K562 (cell line): ENCODE measurements around the gene PADI4. TPM values are rescaled to one million over a fixed set of nuclear protein-coding genes. Genes with fewer than 3 reads are reported as not detected.

Experiments used
- ATAC-seq: fragments of 200-7000 bp; cut with Tn5 transposase; 3 replicates; pipeline ENCODE4 v1.9.1; 2020; ENCODE audit warnings: moderate library complexity
- BruUV-seq: library from RNA; stranded (reverse); fragments of 400-500 nt; replicated peaks from 2 replicates; lab custom pipeline; 2021; lab: Mats Ljungman, UMichigan
- CTCF ChIA-PET: fragments of 300-600 bp; formaldehyde crosslinking; extraction: SDS; loops from one replicate; lab custom pipeline; 2021; ENCODE audit warnings: low intra/inter-chr PET ratio; lab: Yijun Ruan, JAX
- POLR2A ChIA-PET: fragments of 300-600, 350-650 bp; sonication (Branson Sonifier 250); formaldehyde crosslinking; extraction: SDS; loops from one replicate; lab custom pipeline; 2021; ENCODE audit warnings: antibody characterized with exemption, inconsistent platforms; lab: Yijun Ruan, JAX
- DNase-seq, 4 experiments: peaks; one replicate each; pipeline versions ENCODE4 v3.0.0 to v3.0.0-alpha.2; 2011 to 2018; ENCODE audit warnings: low spot score in 3 of 4, mixed read lengths in 3 of 4; ENCODE audit errors: extremely low read depth in 1 of 4
- FAIRE-seq: peaks from 2 replicates; lab custom pipeline; 2011; peaks lifted over from hg19 to GRCh38; lab: Jason Lieb, UNC
- H2AFZ ChIP-seq: 2 replicates; pipeline ENCODE4 v1.6.0; 2011; ENCODE audit warnings: low read depth, low read length, control low read depth, inconsistent platforms
- H3K27ac ChIP-seq: fragments of 200-600 bp; 3 replicates; pipeline ENCODE4 v1.8.0; 2011; ENCODE audit warnings: low read depth, mild to moderate bottlenecking, control low read depth, inconsistent platforms, low read length, moderate library complexity, mixed read lengths; ENCODE audit errors: extremely low read depth
- H3K27me3 ChIP-seq, 2 experiments: fragments of 300-600 bp in 1 of 2; 2 replicates in 1 of 2; 3 replicates in 1 of 2; pipeline versions ENCODE4 v1.6.0 to v1.8.0; 2011; ENCODE audit warnings: inconsistent platforms in 2 of 2, low read length in 2 of 2, mild to moderate bottlenecking in 1 of 2, mixed read lengths in 1 of 2, moderate library complexity in 1 of 2; ENCODE audit not compliant: control insufficient read depth in 2 of 2, insufficient read depth in 2 of 2
- H3K36me3 ChIP-seq: fragments of 300-600 bp; 3 replicates; pipeline ENCODE4 v1.8.0; 2011; ENCODE audit warnings: mild to moderate bottlenecking, low read length, inconsistent platforms; ENCODE audit not compliant: control insufficient read depth, insufficient read depth
- H3K4me1 ChIP-seq, 2 experiments: fragments of 200-600 bp in 1 of 2; replicated peaks in 1 of 2; 2 replicates in 1 of 2; 3 replicates in 1 of 2; pipeline versions ENCODE4 v1.5.1 to v1.8.0; 2011; ENCODE audit warnings: inconsistent platforms in 2 of 2, low read length in 2 of 2, mild to moderate bottlenecking in 1 of 2, mixed read lengths in 1 of 2, moderate library complexity in 1 of 2; ENCODE audit not compliant: control insufficient read depth in 2 of 2, insufficient read depth in 2 of 2
- H3K4me2 ChIP-seq: 2 replicates; pipeline ENCODE4 v1.6.1; 2011; ENCODE audit warnings: low read length, control low read depth, inconsistent platforms, mixed read lengths; ENCODE audit not compliant: insufficient read depth
- H3K4me3 ChIP-seq: fragments of 200-600 bp; sonication (generic), shearing (Covaris generic); 2 replicates; pipeline ENCODE4 v1.5.1; 2016; ENCODE audit warnings: control low read depth, inconsistent platforms
- H3K79me2 ChIP-seq: fragments of 200-600 bp; 3 replicates; pipeline ENCODE4 v1.8.0; 2011; ENCODE audit warnings: low read length, inconsistent platforms; ENCODE audit not compliant: control insufficient read depth, insufficient read depth
- H3K9ac ChIP-seq, 2 experiments: 2 replicates each; pipeline versions ENCODE4 v1.6.0 to v1.6.1; 2011; ENCODE audit warnings: low read depth in 2 of 2, low read length in 2 of 2, control low read depth in 1 of 2, inconsistent platforms in 1 of 2, mild to moderate bottlenecking in 1 of 2, mixed read lengths in 1 of 2; ENCODE audit not compliant: insufficient read depth in 1 of 2
- H3K9me1 ChIP-seq: one replicate; pipeline ENCODE4 v1.6.0; 2011; ENCODE audit warnings: inconsistent platforms, mild to moderate bottlenecking, low read length, moderate library complexity; ENCODE audit not compliant: control insufficient read depth, insufficient read depth
- H3K9me3 ChIP-seq: replicated peaks from 2 replicates; pipeline ENCODE4 v1.5.1; 2011; ENCODE audit warnings: low read depth, low read length, inconsistent platforms; ENCODE audit not compliant: control insufficient read depth, insufficient read depth
- H4K20me1 ChIP-seq: replicated peaks from 2 replicates; pipeline ENCODE4 v1.6.1; 2011; ENCODE audit warnings: low read length, inconsistent platforms, mixed read lengths; ENCODE audit not compliant: control insufficient read depth, insufficient read depth
- BDP1 ChIP-seq: IDR thresholded peaks from 3 replicates; pipeline ENCODE4 v1.6.1; 2011; ENCODE audit not compliant: insufficient read length, insufficient read depth
- ESRRB ChIP-seq: fragments of 250-450 bp; sonication (Bioruptor Pico); IDR thresholded peaks from 2 replicates; pipeline ENCODE4 v1.5.0; 2020; ENCODE audit warnings: mild to moderate bottlenecking, moderate library complexity, borderline replicate concordance
- NBN ChIP-seq: fragments of 450-650 bp; IDR thresholded peaks from 2 replicates; pipeline ENCODE4 v1.6.1; 2016; ENCODE audit warnings: low read depth, mild to moderate bottlenecking
- NFRKB ChIP-seq: fragments of 450-650 bp; IDR thresholded peaks from 2 replicates; pipeline ENCODE4 v1.6.1; 2016; ENCODE audit warnings: low read depth
- POLR2A ChIP-seq: fragments of 450-650 bp; conservative IDR thresholded peaks from 2 replicates; pipeline ENCODE4 v1.6.1; 2016
- RFX5 ChIP-seq: IDR thresholded peaks from 2 replicates; pipeline ENCODE4 v1.6.1; 2011; ENCODE audit warnings: low read depth, mild to moderate bottlenecking, improper control_type of control experiment, low read length
- STAT5B ChIP-seq: fragments of 250-450 bp; sonication (Bioruptor Pico); IDR thresholded peaks from 2 replicates; pipeline ENCODE4 v1.8.0; 2021; ENCODE audit warnings: mild to moderate bottlenecking, inconsistent platforms
- TAL1 ChIP-seq: fragments of 450-650 bp; IDR thresholded peaks from 2 replicates; pipeline ENCODE4 v1.6.1; 2016; ENCODE audit warnings: mild to moderate bottlenecking
- ZFP36 ChIP-seq: fragments of 150-350 bp; IDR thresholded peaks from 2 replicates; pipeline ENCODE4 v1.6.1; 2018; ENCODE audit warnings: low read length, low read depth; ENCODE audit not compliant: partially characterized antibody
- WGBS: fragments of 100-300 bp; shearing (Covaris generic); methylation state at CpG from one replicate; pipeline ENCODE4 v1.1.6; 2016; ENCODE audit warnings: low coverage, mixed read lengths; ENCODE audit not compliant: insufficient coverage; ENCODE audit errors: missing lambda C conversion rate; 5-methylcytosine and 5-hydroxymethylcytosine counted together
- in situ Hi-C: fragments of 300-500 bp; cut with MboI; formaldehyde crosslinking; loops from 4 replicates; pipeline ENCODE4 v1.15.0; 2018; ENCODE audit warnings: inconsistent platforms, mixed read lengths
- intact Hi-C: fragments of 100-400 bp; cut with micrococcal nuclease; formaldehyde crosslinking; loops from 2 replicates; pipeline ENCODE4 v1.14.2; 2022
- polyA plus RNA-seq, 8 experiments: library from polyadenylated mRNA; depleted of rRNA in 4 of 8; stranded (reverse) in 5 of 8; unstranded in 3 of 8; fragments of >200 nt; fragmentation: Nextera tagmentation in 2 of 8; fragmentation: Illumina TruSeq in 1 of 8; extraction: Ambion mirVana in 2 of 8; extraction: Trizol in 1 of 8; gene quantifications; 2 replicates each; pipeline versions ENCODE4 v1.2.1 to v1.2.3, GENCODE V29; 2011 to 2014; ENCODE audit warnings: inconsistent platforms in 1 of 8, missing spikeins in 1 of 8
- total RNA-seq, 7 experiments: library from RNA; depleted of rRNA in 6 of 7; stranded (reverse); fragments of >200 nt in 6 of 7; fragmentation: Illumina TruSeq in 2 of 7; extraction: Trizol in 2 of 7; gene quantifications; 2 replicates each; pipeline versions ENCODE4 v1.2.1 to v1.2.3, GENCODE V29; 2011 to 2021; ENCODE audit warnings: low replicate concordance in 1 of 7
- TF ChIP-seq, protein P1 (sequence below), 2 experiments: fragments of 450-650 bp; formaldehyde crosslinking in 1 of 2; IDR thresholded peaks; 2 replicates each; pipeline versions ENCODE4 v1.4.0 to v1.6.1; 2014 to 2020; ENCODE audit warnings: mild to moderate bottlenecking in 2 of 2, borderline replicate concordance in 1 of 2, low read depth in 1 of 2

Gene PADI4
- total and polyA plus RNA-seq, 9 of the 15 experiments (the other 6 are each of a cell fraction or from before 2014, with no cell fraction given): 0.22 to 0.33 TPM; not detected in 7

DNA sequence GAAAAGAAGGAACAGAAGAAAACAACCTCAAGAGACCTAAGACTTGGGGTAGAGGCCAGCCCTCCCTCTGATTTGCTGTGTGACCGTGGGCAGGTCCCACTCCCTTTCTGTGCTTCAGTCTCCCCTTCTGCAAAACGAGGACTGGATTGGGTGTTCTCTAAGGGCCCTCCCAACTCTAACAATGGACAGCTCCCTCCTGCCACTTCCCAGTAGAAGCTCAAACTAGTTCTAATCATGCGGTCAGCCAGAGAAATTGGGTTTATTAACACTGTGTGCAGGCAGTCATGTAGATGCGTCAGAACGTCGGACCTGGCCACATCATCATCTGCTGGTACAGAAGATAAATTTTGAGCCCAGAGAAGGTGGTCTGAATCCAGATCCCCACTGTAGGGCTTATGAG, 1.6 kb upstream of the PADI4 start:
- H3K36me3 ChIP-seq: no peaks in the 10 kb centered on the region
- no peaks in the 10 kb centered on the region for H3K79me2 ChIP-seq
- ChIA-PET POLR2A (interaction anchor here (0.8 kb wide), 1 partner anchor 18 kb away, joined by 3 read pairs; no protein-coding TSS in a partner anchor), CTCF (no interaction called here)
- no peak for DNase-seq
- no TSS peak for BruUV-seq
- no peak overlapping the region for H3K4me2 ChIP-seq
- peaks cover 6 to 29% of the 10 kb centered on the region in 2 experiments; a peak in 4 of 5 replicates for H3K27me3 ChIP-seq
- H3K9me1 ChIP-seq: peaks cover 4% of the 10 kb centered on the region
- H3K9me3 ChIP-seq: 0 out of 2 replicates have a peak, but pooled peaks cover 2% of the 10 kb centered on the region
- no peak overlapping the region for H3K9ac ChIP-seq
- no peak overlapping the region for H3K4me3 ChIP-seq
- no peak for ATAC-seq
- no peak for FAIRE-seq
- intact Hi-C loops (no loop called here), in situ Hi-C loops (no loop called here)
- 8% methylated on average over 6 of the region's 6 CpGs for whole genome bisulfite sequencing
- H3K4me1 ChIP-seq: peaks cover 13 to 16% of the 10 kb centered on the region in 2 experiments
- H4K20me1 ChIP-seq: no peaks in the 10 kb centered on the region; the same call in 1 of the 2 replicates
- no peak overlapping the region for H2AFZ ChIP-seq
- TF ChIP-seq ZFP36 (peak; percentile 42), ESRRB (no peak), NBN (no peak), BDP1 (no peak), RFX5 (no peak), NFRKB (no peak), STAT5B (no peak), TAL1 (no peak), POLR2A (no peak)
- TF ChIP-seq, protein P1, sequence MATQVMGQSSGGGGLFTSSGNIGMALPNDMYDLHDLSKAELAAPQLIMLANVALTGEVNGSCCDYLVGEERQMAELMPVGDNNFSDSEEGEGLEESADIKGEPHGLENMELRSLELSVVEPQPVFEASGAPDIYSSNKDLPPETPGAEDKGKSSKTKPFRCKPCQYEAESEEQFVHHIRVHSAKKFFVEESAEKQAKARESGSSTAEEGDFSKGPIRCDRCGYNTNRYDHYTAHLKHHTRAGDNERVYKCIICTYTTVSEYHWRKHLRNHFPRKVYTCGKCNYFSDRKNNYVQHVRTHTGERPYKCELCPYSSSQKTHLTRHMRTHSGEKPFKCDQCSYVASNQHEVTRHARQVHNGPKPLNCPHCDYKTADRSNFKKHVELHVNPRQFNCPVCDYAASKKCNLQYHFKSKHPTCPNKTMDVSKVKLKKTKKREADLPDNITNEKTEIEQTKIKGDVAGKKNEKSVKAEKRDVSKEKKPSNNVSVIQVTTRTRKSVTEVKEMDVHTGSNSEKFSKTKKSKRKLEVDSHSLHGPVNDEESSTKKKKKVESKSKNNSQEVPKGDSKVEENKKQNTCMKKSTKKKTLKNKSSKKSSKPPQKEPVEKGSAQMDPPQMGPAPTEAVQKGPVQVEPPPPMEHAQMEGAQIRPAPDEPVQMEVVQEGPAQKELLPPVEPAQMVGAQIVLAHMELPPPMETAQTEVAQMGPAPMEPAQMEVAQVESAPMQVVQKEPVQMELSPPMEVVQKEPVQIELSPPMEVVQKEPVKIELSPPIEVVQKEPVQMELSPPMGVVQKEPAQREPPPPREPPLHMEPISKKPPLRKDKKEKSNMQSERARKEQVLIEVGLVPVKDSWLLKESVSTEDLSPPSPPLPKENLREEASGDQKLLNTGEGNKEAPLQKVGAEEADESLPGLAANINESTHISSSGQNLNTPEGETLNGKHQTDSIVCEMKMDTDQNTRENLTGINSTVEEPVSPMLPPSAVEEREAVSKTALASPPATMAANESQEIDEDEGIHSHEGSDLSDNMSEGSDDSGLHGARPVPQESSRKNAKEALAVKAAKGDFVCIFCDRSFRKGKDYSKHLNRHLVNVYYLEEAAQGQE (IDR thresholded peaks at IDR 0.05; ENCODE audit: borderline replicate concordance): peak; percentile 43; the same call in 1 of the 2 replicates
- TF ChIP-seq, protein P1 (CRISPR knock-in tag; IDR thresholded peaks at IDR 0.05; ENCODE audit: low read depth): no peak
- no peak overlapping the region for H3K27ac ChIP-seq
